GM21528 (cell line): ENCODE results near the gene MFSD6.
"Not testable (repeated sequence)": the region's sequence is repeated elsewhere in the genome, so short reads cannot be mapped to it uniquely, and the experiment has no call there.

ENCODE experiments used
- ATAC-seq: cut with Tn5 transposase; IDR thresholded peaks from one replicate; pipeline ENCODE4 v1.9.1; 2021; ENCODE audit warnings: mild to moderate bottlenecking, moderate library complexity; ENCODE audit not compliant: unreplicated experiment, low FRiP score

MFSD6 gene

DNA sequence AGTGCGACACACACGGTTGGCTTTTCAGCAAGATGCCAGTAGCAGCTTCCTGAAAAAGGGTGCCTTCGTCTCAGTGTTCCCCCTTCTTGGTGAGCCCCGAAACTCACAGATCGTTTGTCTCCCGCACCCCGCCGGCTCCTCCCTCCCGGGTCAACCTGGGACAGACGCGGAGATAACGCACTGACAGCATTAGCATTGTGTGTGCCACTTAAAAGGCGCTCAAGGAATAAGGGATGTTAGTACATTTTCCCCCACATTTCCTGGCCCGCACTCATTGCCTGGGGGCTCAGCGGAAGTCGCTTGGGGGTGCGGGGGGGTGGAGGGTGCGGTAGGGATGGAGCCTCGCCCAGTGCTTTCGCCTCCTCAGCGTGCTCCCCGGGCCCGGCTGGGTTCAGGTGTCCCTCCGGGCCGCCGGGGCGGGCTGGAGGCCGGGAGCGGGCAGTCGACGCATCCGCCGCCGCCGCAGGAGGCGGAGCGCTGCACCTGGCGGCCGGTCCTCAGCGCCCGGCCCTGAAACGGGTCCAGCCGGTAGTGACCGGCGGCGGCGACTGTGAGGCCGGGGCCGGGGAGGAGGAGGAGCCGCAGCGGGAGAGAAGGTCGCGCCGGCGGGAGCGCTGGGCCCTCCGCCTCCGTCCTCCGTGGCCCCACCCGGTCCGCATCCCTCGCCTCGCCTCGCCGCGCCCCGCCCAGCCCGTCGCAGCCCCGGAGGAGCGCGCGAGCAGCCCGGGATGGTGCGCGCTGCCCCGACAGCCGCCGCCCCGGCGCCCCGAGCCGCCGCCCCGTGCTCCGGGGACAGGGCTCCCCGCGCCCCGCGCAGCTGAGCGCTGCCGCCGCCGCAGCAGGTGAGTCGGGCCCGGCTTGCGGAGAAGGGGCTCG lies at the start of gene MFSD6:
TSS of gene MFSD6 (plus strand) at position 694 of the 876 bp plus-strand sequence. CDS start 27,675 bp downstream, outside the sequence.
- ATAC-seq: peak; percentile 73

DNA sequence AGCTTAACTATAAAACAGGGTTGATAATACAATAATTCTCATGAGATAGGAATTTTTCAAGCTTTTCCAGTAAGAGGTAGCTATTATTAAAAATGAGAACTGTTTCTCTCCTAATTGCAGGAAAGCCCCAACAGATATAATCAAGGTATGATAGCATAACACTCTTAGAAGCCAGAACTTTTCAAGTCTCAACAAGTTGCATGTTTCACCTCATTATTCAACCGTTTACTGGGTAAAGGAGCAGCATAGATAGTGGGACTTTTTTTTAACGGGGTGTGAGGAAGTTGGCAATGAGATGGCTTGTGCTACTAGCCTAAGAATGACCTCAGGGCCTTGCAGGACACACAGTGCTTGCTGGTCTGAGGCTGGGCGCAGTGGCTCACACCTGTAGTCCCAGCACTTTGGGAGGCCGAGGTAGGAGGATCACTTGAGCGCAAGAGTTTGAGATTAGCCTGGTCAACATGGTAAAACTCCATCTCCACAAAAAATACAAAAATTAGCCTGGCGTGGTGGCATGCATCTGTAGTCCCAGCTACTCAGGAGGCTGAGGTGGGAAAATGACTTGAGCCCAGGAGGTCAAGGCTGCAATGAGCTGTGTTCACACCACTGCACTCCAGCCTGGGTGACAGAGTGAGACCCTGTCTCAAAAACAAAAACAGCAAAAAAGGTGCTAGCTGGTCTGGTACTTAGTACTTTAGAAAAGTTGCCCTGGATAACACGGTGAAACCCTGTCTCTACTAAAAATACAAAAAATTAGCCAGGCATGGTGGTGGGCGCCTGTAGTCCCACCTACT lies 49.3 kb upstream of the MFSD6 start:
- not testable (repeated sequence) for ATAC-seq

GRCh38 chr2:190360561-190360960 lies 47.6 kb upstream of the MFSD6 start:
- ATAC-seq: no peak

DNA sequence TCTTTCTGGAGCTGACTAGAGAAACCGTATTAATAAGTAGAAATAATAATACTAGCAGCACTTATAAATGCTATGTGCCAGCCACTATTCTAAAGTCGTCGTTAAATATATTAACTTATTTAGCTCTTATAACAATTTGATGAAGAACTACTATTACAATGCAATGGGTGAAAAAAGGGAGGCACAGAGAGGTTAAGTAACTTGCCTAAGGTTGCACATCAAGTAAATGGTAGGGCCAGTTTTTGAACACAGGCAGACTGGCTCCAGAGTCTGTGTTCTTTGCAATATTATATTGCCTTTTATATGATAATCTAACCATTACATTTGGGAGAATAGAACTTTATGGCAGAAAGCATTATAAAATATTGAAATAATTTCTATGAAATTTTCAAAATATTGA lies 47.2 kb upstream of the MFSD6 start:
- no peak for ATAC-seq

- ATAC-seq: no peak
Measured at GRCh38 chr2:190361572-190361971, 46.6 kb upstream of the MFSD6 start.

GRCh38 chr2:190362894-190363293 lies 45.3 kb upstream of the MFSD6 start:
- ATAC-seq: no peak

- no peak for ATAC-seq
Measured at GRCh38 chr2:190365499-190366204, 42.5 kb upstream of the MFSD6 start.

- ATAC-seq: no peak
Measured at GRCh38 chr2:190366248-190366753, 41.9 kb upstream of the MFSD6 start.

- ATAC-seq: no peak
Measured at GRCh38 chr2:190367091-190367490, 41.1 kb upstream of the MFSD6 start.

DNA sequence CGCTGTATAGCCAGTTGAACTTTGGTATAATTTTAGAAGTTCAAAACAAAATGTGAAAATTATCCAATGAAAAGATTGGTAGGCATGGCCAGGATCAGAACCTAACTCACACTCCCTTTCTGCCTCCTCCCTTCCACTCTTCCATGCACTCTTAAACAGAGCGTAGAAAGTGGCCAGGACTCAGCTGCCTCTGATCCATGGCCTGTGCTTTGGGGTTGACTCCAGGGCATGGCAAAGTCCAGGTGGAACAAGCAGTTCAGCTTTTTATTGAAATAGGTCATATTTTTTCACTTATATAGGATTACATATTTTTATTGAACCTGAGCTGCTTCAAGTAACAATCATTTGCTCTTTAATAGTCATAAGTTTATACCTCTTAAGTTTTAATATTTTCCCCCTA lies 38.5 kb upstream of the MFSD6 start:
- ATAC-seq: no peak

- ATAC-seq: no peak
Measured at GRCh38 chr2:190376083-190376482, 32.1 kb upstream of the MFSD6 start.

GRCh38 chr2:190376591-190377245 lies 31.4 kb upstream of the MFSD6 start:
- no peak for ATAC-seq

- no peak for ATAC-seq
Measured at GRCh38 chr2:190378880-190379237, 29.3 kb upstream of the MFSD6 start.

GRCh38 chr2:190379249-190379964 lies 28.7 kb upstream of the MFSD6 start:
- no peak for ATAC-seq

DNA sequence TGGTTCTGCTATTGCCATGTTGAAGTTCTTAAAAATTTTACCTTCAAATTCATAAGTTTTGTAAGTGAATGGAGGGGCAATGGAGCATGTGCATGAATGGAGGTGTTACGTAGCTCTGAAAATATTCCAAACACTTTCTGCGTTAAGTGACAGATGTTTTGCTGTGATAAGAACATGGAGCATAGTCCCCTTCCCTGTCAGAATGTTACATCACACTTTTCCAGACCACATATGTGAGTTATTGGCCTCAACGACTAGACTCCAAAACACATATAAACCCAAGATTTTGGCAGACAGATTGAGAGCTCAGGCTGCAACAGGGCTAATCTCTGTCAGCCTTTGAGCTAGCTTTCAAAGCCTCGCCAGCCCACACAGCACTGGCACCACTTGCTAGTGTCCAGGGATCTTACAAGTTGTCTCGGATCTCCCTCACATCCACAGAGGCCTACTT lies 27.2 kb upstream of the MFSD6 start:
- ATAC-seq: no peak

GRCh38 chr2:190382851-190383250 lies 25.3 kb upstream of the MFSD6 start:
- no peak for ATAC-seq

- no peak for ATAC-seq
Measured at GRCh38 chr2:190387422-190387821, 20.7 kb upstream of the MFSD6 start.

- ATAC-seq: no peak
Measured at GRCh38 chr2:190396271-190396670, 11.9 kb upstream of the MFSD6 start.

DNA sequence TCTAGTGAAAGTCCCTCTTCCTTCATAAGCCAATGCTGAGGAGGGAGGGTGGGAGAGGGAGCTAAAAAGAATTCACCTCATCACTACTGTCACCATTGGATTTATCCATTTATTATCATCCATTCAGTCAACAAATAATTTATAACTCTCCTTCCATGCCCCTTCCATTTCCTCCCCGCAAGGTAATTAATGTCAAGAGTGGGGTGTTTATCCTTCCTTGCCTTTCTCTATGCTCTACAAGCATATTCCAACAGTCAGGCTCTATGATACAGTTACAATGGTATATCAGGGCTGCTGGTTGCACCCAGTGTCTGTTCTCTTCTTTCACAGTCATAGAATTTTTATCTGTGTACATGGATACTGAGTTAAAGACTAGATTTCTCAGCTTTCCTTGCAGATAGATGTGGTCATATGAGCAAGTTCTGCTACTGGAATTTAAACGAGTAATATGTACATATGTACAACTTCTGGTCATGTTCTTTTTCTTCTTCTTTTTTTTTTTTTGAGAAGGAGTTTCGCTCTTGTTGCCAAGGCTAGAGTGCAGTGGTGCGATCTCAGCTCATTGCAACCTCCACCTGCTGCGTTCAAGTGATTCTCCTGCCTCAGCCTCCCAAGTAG lies 5.1 kb upstream of the MFSD6 start:
- ATAC-seq: no peak
